H9 (cell line): Measurements from ENCODE around the gene HMGXB4. TPM values are rescaled to one million over a fixed set of nuclear protein-coding genes. Genes with fewer than 3 reads are reported as not detected.

Experiments
- DNase-seq: peaks from one replicate; pipeline ENCODE4 v3.0.0-alpha.2; 2017
- H2AFZ ChIP-seq: one replicate; pipeline ENCODE4 v1.6.1; 2013; ENCODE audit warnings: mild to moderate bottlenecking, low read length, control low read depth, moderate library complexity
- H2AK5ac ChIP-seq: 2 replicates; pipeline ENCODE4 v1.6.1; 2013; ENCODE audit warnings: low read length, control low read depth, mixed read lengths; ENCODE audit not compliant: insufficient read length
- H2BK120ac ChIP-seq: one replicate; pipeline ENCODE4 v1.6.1; 2013; ENCODE audit warnings: low read depth, mild to moderate bottlenecking, low read length, control low read depth, inconsistent platforms; ENCODE audit not compliant: poor library complexity, severe bottlenecking
- H2BK12ac ChIP-seq: 2 replicates; pipeline ENCODE4 v1.6.1; 2013; ENCODE audit warnings: low read length, control low read depth, mixed read lengths, low read depth; ENCODE audit not compliant: insufficient read length
- H2BK15ac ChIP-seq: 2 replicates; pipeline ENCODE4 v1.6.1; 2013; ENCODE audit warnings: low read depth, low read length, control low read depth
- H2BK20ac ChIP-seq: one replicate; pipeline ENCODE4 v1.6.1; 2013; ENCODE audit warnings: low read depth, mild to moderate bottlenecking, low read length, control low read depth, inconsistent platforms; ENCODE audit not compliant: poor library complexity, severe bottlenecking
- H2BK5ac ChIP-seq: 2 replicates; pipeline ENCODE4 v1.6.1; 2013; ENCODE audit warnings: low read length, control low read depth, mixed read lengths; ENCODE audit not compliant: insufficient read length
- H3K14ac ChIP-seq: 2 replicates; pipeline ENCODE4 v1.6.1; 2013; ENCODE audit warnings: low read length, control low read depth; ENCODE audit not compliant: insufficient read depth
- H3K18ac ChIP-seq: 2 replicates; pipeline ENCODE4 v1.6.1; 2013; ENCODE audit warnings: low read depth, mild to moderate bottlenecking, mixed read lengths, low read length, control low read depth; ENCODE audit not compliant: insufficient read length
- H3K23ac ChIP-seq: 2 replicates; pipeline ENCODE4 v1.6.1; 2013; ENCODE audit warnings: low read length, control low read depth, mixed read lengths, low read depth; ENCODE audit not compliant: insufficient read length
- H3K23me2 ChIP-seq: 2 replicates; pipeline ENCODE4 v1.6.1; 2013; ENCODE audit warnings: low read depth, mild to moderate bottlenecking, mixed read lengths, low read length, control low read depth; ENCODE audit not compliant: insufficient read length, poor library complexity, severe bottlenecking
- H3K27ac ChIP-seq: 2 replicates; pipeline ENCODE4 v1.5.1; 2013; ENCODE audit warnings: low read length, control low read depth, mixed read lengths, low read depth; ENCODE audit not compliant: insufficient read length
- H3K27me3 ChIP-seq: 2 replicates; pipeline ENCODE4 v1.6.1; 2013; ENCODE audit warnings: low read length, control low read depth, inconsistent platforms; ENCODE audit not compliant: insufficient read depth
- H3K4ac ChIP-seq: 2 replicates; pipeline ENCODE4 v1.6.1; 2013; ENCODE audit warnings: low read depth, mild to moderate bottlenecking, control low read depth, inconsistent platforms, low read length, moderate library complexity
- H3K4me1 ChIP-seq: 2 replicates; pipeline ENCODE4 v1.6.1; 2013; ENCODE audit warnings: low read length, control low read depth, inconsistent platforms; ENCODE audit not compliant: insufficient read depth
- H3K4me2 ChIP-seq: 2 replicates; pipeline ENCODE4 v1.6.1; 2013; ENCODE audit warnings: low read length, control low read depth, mixed read lengths; ENCODE audit not compliant: insufficient read length, insufficient read depth
- H3K56ac ChIP-seq: 2 replicates; pipeline ENCODE4 v1.6.1; 2013; ENCODE audit warnings: low read depth, mild to moderate bottlenecking, mixed read lengths, low read length, control low read depth; ENCODE audit not compliant: insufficient read length
- H3K79me1 ChIP-seq: 2 replicates; pipeline ENCODE4 v1.6.1; 2013; ENCODE audit warnings: low read depth, mild to moderate bottlenecking, moderate library complexity, low read length, control low read depth, inconsistent platforms; ENCODE audit not compliant: insufficient read depth, poor library complexity, severe bottlenecking
- H3K79me2 ChIP-seq: 2 replicates; pipeline ENCODE4 v1.6.1; 2013; ENCODE audit warnings: low read length, control low read depth, inconsistent platforms; ENCODE audit not compliant: insufficient read depth
- H3K9ac ChIP-seq: 2 replicates; pipeline ENCODE4 v1.6.1; 2013; ENCODE audit warnings: low read length, control low read depth, mixed read lengths; ENCODE audit not compliant: insufficient read length; ENCODE audit errors: extremely low read depth
- H3K9me3 ChIP-seq: one replicate; pipeline ENCODE4 v1.6.1; 2013; ENCODE audit warnings: low read depth, low read length, inconsistent platforms; ENCODE audit not compliant: control insufficient read depth
- H3T11ph ChIP-seq: one replicate; pipeline ENCODE4 v1.6.1; 2013; ENCODE audit warnings: mild to moderate bottlenecking, low read length, control low read depth, inconsistent platforms
- H4K20me1 ChIP-seq: one replicate; pipeline ENCODE4 v1.6.1; 2013; ENCODE audit not compliant: control insufficient read depth, insufficient read length, insufficient read depth
- H4K5ac ChIP-seq: 2 replicates; pipeline ENCODE4 v1.6.1; 2013; ENCODE audit warnings: low read depth, mild to moderate bottlenecking, mixed read lengths, low read length, control low read depth; ENCODE audit not compliant: insufficient read length
- H4K8ac ChIP-seq: replicated peaks from 2 replicates; pipeline ENCODE4 v1.6.1; 2013; ENCODE audit warnings: low read length, control low read depth, mixed read lengths, low read depth; ENCODE audit not compliant: insufficient read length
- H4K91ac ChIP-seq: 2 replicates; pipeline ENCODE4 v1.6.1; 2013; ENCODE audit warnings: low read depth, mild to moderate bottlenecking, moderate library complexity, mixed read lengths, low read length, control low read depth; ENCODE audit not compliant: insufficient read length
- H3K27ac Mint-ChIP-seq, 3 experiments: 2 replicates in 2 of 3; 3 replicates in 1 of 3; pipeline ENCODE4 v1.8.0; 2020 to 2021; ENCODE audit warnings: mixed read lengths in 3 of 3, mild to moderate bottlenecking in 1 of 3, moderate library complexity in 1 of 3
- H3K27me3 Mint-ChIP-seq: 2 replicates; pipeline ENCODE4 v1.8.0; 2021; ENCODE audit warnings: low read depth, mild to moderate bottlenecking, moderate library complexity, mixed read lengths
- H3K36me3 Mint-ChIP-seq, 3 experiments: 2 replicates in 2 of 3; 3 replicates in 1 of 3; pipeline ENCODE4 v1.8.0; 2020 to 2021; ENCODE audit warnings: low read depth in 3 of 3, mixed read lengths in 3 of 3; ENCODE audit not compliant: insufficient read depth in 1 of 3
- H3K4me1 Mint-ChIP-seq, 2 experiments: 2 replicates each; pipeline ENCODE4 v1.8.0; 2020; ENCODE audit warnings: mixed read lengths in 2 of 2
- H3K4me3 Mint-ChIP-seq, 2 experiments: 2 replicates in 1 of 2; 3 replicates in 1 of 2; pipeline ENCODE4 v1.8.0; 2020 to 2021; ENCODE audit warnings: mild to moderate bottlenecking in 2 of 2, mixed read lengths in 2 of 2, moderate library complexity in 1 of 2
- H3K9me3 Mint-ChIP-seq, 2 experiments: 2 replicates in 1 of 2; 3 replicates in 1 of 2; pipeline ENCODE4 v1.8.0; 2020; ENCODE audit warnings: mild to moderate bottlenecking in 2 of 2, mixed read lengths in 2 of 2, moderate library complexity in 1 of 2
- CTCF ChIP-seq: fragments of 200-600 bp; sonication (generic); conservative IDR thresholded peaks from 3 replicates; pipeline ENCODE4 v1.8.0; 2021; ENCODE audit warnings: antibody characterized with exemption, mild to moderate bottlenecking
- WGBS: extraction: QIAGEN DNeasy Blood & Tissue Kit; methylation state at CpG from one replicate; pipeline ENCODE4 v1.1.7; 2013; ENCODE audit warnings: missing lambda C conversion rate, low lambda C conversion rate, mixed read lengths; ENCODE audit not compliant: insufficient read length; ENCODE audit errors: extremely low coverage; 5-methylcytosine and 5-hydroxymethylcytosine counted together
- total RNA-seq: library from RNA; stranded (reverse); gene quantifications from 2 replicates; pipeline ENCODE4 v1.2.1, GENCODE V29; 2021

HMGXB4 gene
- total RNA-seq, 1 experiment from 2014 or later = 33.5 TPM

GRCh38 chr22:35257002-35257320, 332 bp upstream of the HMGXB4 start:
- peaks cover 24 to 25% of the 10 kb centered on the region in 2 experiments for H3K4me1 Mint-ChIP-seq
- no peaks in the 10 kb centered on the region for H3K9me3 Mint-ChIP-seq
- Histone ChIP-seq H3T11ph (no peak overlapping the region), H2BK5ac (peak overlapping the region; percentile 80), H3K18ac (peak overlapping the region; percentile 81), H4K5ac (no peak overlapping the region), H3K27ac (no peak overlapping the region), H2BK15ac (no peak overlapping the region), H2BK12ac (no peak overlapping the region), H3K23ac (no peak overlapping the region), H3K4ac (no peak overlapping the region), H3K4me1 (no peaks in the 10 kb centered on the region), H3K79me1 (no peaks in the 10 kb centered on the region), H2AFZ (peak overlapping the region; percentile 100), H3K9ac (peak overlapping the region; percentile 97), H3K4me2 (peak overlapping the region; percentile 100), H3K56ac (peak overlapping the region; percentile 63), H3K79me2 (peaks cover 6% of the 10 kb centered on the region; the same call in 1 of the 2 replicates), H2AK5ac (no peak overlapping the region), H3K14ac (peak overlapping the region; percentile 60; the same call in 1 of the 2 replicates), H2BK20ac (no peak overlapping the region), H3K23me2 (peaks cover 11% of the 10 kb centered on the region), H3K9me3 (no peaks in the 10 kb centered on the region), H2BK120ac (no peak overlapping the region), H4K20me1 (no peaks in the 10 kb centered on the region), H3K27me3 (no peaks in the 10 kb centered on the region), H4K8ac (no peak overlapping the region), H4K91ac (no peak overlapping the region)
- peak overlapping the region; percentile 91 for H3K4me3 Mint-ChIP-seq
- no CpG with 5 or more reads among the region's 3 CpGs for WGBS
- H3K27ac Mint-ChIP-seq = peak overlapping the region; percentile 88 to 98 (median 97); a peak in 3 of 7 replicates
- peaks cover 7% of the 10 kb centered on the region for H3K27me3 Mint-ChIP-seq
- H3K36me3 Mint-ChIP-seq = peaks cover 2 to 21% (median 18%) of the 10 kb centered on the region in 3 experiments; a peak in 6 of 7 replicates
- no peak for TF ChIP-seq CTCF
- no peak for DNase-seq
